HepG2 (cell line): ENCODE results near the gene AKAP6. TPM values are rescaled to one million over a fixed set of nuclear protein-coding genes. Genes with fewer than 3 reads are reported as not detected.

Experiments
- ATAC-seq: fragments of 200-7000 bp; cut with Tn5 transposase; 3 replicates; pipeline ENCODE4 v1.9.1; 2020; ENCODE audit warnings: mild to moderate bottlenecking, moderate library complexity
- BruUV-seq: library from RNA; stranded (reverse); fragments of 400-500 nt; replicated peaks from 2 replicates; lab custom pipeline; 2021; lab: Mats Ljungman, UMichigan
- CTCF ChIA-PET: fragments of 300-600 bp; formaldehyde crosslinking; extraction: SDS; loops from one replicate; lab custom pipeline; 2021; ENCODE audit warnings: low total read pairs, inconsistent platforms, low intra/inter-chr PET ratio; lab: Yijun Ruan, JAX
- POLR2A ChIA-PET: fragments of 350-600 bp; sonication (Branson Sonifier 250); formaldehyde crosslinking; loops from one replicate; lab custom pipeline; 2020; ENCODE audit warnings: antibody characterized with exemption, inconsistent platforms; lab: Yijun Ruan, JAX
- DNase-seq: peaks from one replicate; pipeline ENCODE4 v3.0.0-alpha.2; 2015; ENCODE audit warnings: low spot score
- FAIRE-seq: peaks from 3 replicates; lab custom pipeline; 2011; peaks lifted over from hg19 to GRCh38; lab: Jason Lieb, UNC
- H2AFZ ChIP-seq: one replicate; pipeline ENCODE4 v1.6.1; 2011; ENCODE audit warnings: low read length, inconsistent platforms
- H3K27ac ChIP-seq: fragments of 300-600 bp; 3 replicates; pipeline ENCODE4 v1.8.0; 2011; ENCODE audit warnings: mixed run types, mild to moderate bottlenecking, mixed read lengths, low read length, inconsistent platforms; ENCODE audit not compliant: insufficient read depth; ENCODE audit errors: extremely low read length
- H3K27me3 ChIP-seq, 2 experiments: fragments of 200-600 bp in 1 of 2; 2 replicates in 1 of 2; 3 replicates in 1 of 2; pipeline versions ENCODE4 v1.6.0 to v1.8.0; 2011; ENCODE audit warnings: low read length in 2 of 2, mild to moderate bottlenecking in 2 of 2, moderate library complexity in 2 of 2, inconsistent platforms in 1 of 2; ENCODE audit not compliant: insufficient read depth in 2 of 2, control insufficient read depth in 1 of 2
- H3K36me3 ChIP-seq, 2 experiments: fragments of 200-600 bp in 1 of 2; replicated peaks in 1 of 2; 2 replicates in 1 of 2; 3 replicates in 1 of 2; pipeline versions ENCODE4 v1.5.1 to v1.8.0; 2011; ENCODE audit warnings: low read length in 2 of 2, inconsistent platforms in 1 of 2; ENCODE audit not compliant: insufficient read depth in 2 of 2, control insufficient read depth in 1 of 2
- H3K4me1 ChIP-seq: 2 replicates; pipeline ENCODE4 v1.5.1; 2012; ENCODE audit warnings: low read length, inconsistent platforms; ENCODE audit not compliant: insufficient read depth
- H3K4me2 ChIP-seq: 2 replicates; pipeline ENCODE4 v1.6.0; 2011; ENCODE audit warnings: low read depth, low read length, inconsistent platforms
- H3K4me3 ChIP-seq, 3 experiments: fragments of 200-600 bp in 1 of 3; sonication (generic), shearing (Covaris generic) in 1 of 3; replicated peaks in 1 of 3; 2 replicates each; pipeline ENCODE4 v1.5.1; 2011 to 2016; ENCODE audit warnings: low read length in 3 of 3, inconsistent platforms in 2 of 3, low read depth in 2 of 3, mild to moderate bottlenecking in 2 of 3, control low read depth in 1 of 3, mixed read lengths in 1 of 3; ENCODE audit not compliant: insufficient read depth in 1 of 3
- H3K79me2 ChIP-seq: one replicate; pipeline ENCODE4 v1.6.1; 2011; ENCODE audit warnings: low read length, inconsistent platforms; ENCODE audit not compliant: insufficient read depth
- H3K9ac ChIP-seq: 2 replicates; pipeline ENCODE4 v1.6.0; 2011; ENCODE audit warnings: mild to moderate bottlenecking, low read depth, low read length, inconsistent platforms; ENCODE audit not compliant: insufficient read depth
- H3K9me3 ChIP-seq: 2 replicates; pipeline ENCODE4 v1.5.1; 2012; ENCODE audit warnings: mild to moderate bottlenecking, low read length
- H4K20me1 ChIP-seq: 2 replicates; pipeline ENCODE4 v1.6.0; 2011; ENCODE audit warnings: inconsistent platforms, mild to moderate bottlenecking, low read length, moderate library complexity; ENCODE audit not compliant: insufficient read depth
- CREM ChIP-seq, 2 experiments: sonication (generic) in 1 of 2; formaldehyde crosslinking in 1 of 2; IDR thresholded peaks; 2 replicates each; pipeline versions ENCODE4 v1.4.0 to v1.6.1; 2016 to 2020; ENCODE audit warnings: antibody characterized with exemption in 1 of 2, mild to moderate bottlenecking in 1 of 2, missing genetic modification reagents in 1 of 2
- DMAP1 ChIP-seq: IDR thresholded peaks from 2 replicates; pipeline ENCODE4 v1.6.1; 2016
- DR1 ChIP-seq: sonication (generic); formaldehyde crosslinking; IDR thresholded peaks from 2 replicates; pipeline ENCODE4 v1.8.0; 2021; ENCODE audit warnings: mild to moderate bottlenecking, missing genetic modification reagents, inconsistent platforms
- FOXJ3 ChIP-seq: sonication (generic); formaldehyde crosslinking; IDR thresholded peaks from 2 replicates; pipeline ENCODE4 v1.4.0; 2020; ENCODE audit warnings: missing genetic modification reagents, mild to moderate bottlenecking, borderline replicate concordance
- KLF12 ChIP-seq: sonication (generic); formaldehyde crosslinking; IDR thresholded peaks from 2 replicates; pipeline ENCODE4 v1.4.0; 2020; ENCODE audit warnings: missing genetic modification reagents, borderline replicate concordance
- MIXL1 ChIP-seq: IDR thresholded peaks from 2 replicates; pipeline ENCODE4 v1.6.1; 2016
- NFIB ChIP-seq: sonication (generic); formaldehyde crosslinking; IDR thresholded peaks from 2 replicates; pipeline ENCODE4 v1.9.0; 2021; ENCODE audit warnings: missing genetic modification reagents, mild to moderate bottlenecking, borderline replicate concordance
- SAP130 ChIP-seq: IDR thresholded peaks from 2 replicates; pipeline ENCODE4 v1.6.1; 2016; ENCODE audit warnings: low read depth
- SIN3B ChIP-seq: fragments of 150-350 bp; IDR thresholded peaks from 2 replicates; pipeline ENCODE4 v1.6.1; 2014; ENCODE audit warnings: low read length
- TEAD2 ChIP-seq: sonication (generic); formaldehyde crosslinking; IDR thresholded peaks from 2 replicates; pipeline ENCODE4 v1.9.0; 2021; ENCODE audit warnings: missing genetic modification reagents
- TGIF2 ChIP-seq: IDR thresholded peaks from 2 replicates; pipeline ENCODE4 v1.6.1; 2016; ENCODE audit warnings: control low read depth, missing compliant biosample characterization
- TOE1 ChIP-seq: sonication (generic); formaldehyde crosslinking; IDR thresholded peaks from 2 replicates; pipeline ENCODE4 v1.4.0; 2020; ENCODE audit warnings: mild to moderate bottlenecking, missing genetic modification reagents
- ZNF468 ChIP-seq: sonication (generic); formaldehyde crosslinking; IDR thresholded peaks from 2 replicates; pipeline ENCODE4 v1.8.0; 2022; ENCODE audit warnings: mild to moderate bottlenecking, moderate library complexity, missing genetic modification reagents
- ZNF501 ChIP-seq: sonication (generic); formaldehyde crosslinking; IDR thresholded peaks from 2 replicates; pipeline ENCODE4 v1.5.1; 2020; ENCODE audit warnings: mild to moderate bottlenecking, moderate library complexity, missing genetic modification reagents
- ZNF619 ChIP-seq: sonication (generic); formaldehyde crosslinking; IDR thresholded peaks from 2 replicates; pipeline ENCODE4 v1.4.0; 2020; ENCODE audit warnings: mild to moderate bottlenecking, missing genetic modification reagents
- ZNF75D ChIP-seq: sonication (generic); formaldehyde crosslinking; IDR thresholded peaks from 2 replicates; pipeline ENCODE4 v1.8.1; 2023; ENCODE audit warnings: missing genetic modification reagents, mild to moderate bottlenecking, borderline replicate concordance
- ZSCAN9 ChIP-seq: IDR thresholded peaks from 2 replicates; pipeline ENCODE4 v1.6.1; 2016; ENCODE audit warnings: borderline replicate concordance
- in situ Hi-C: cut with HindIII; loops from 2 replicates; pipeline ENCODE4 v1.10.0; 2017; ENCODE audit warnings: low pct_unique_long_range_greater_than_20kb; ENCODE audit not compliant: extremely low pct_ligation_motif_present
- intact Hi-C: fragments of 100-400 bp; cut with micrococcal nuclease; formaldehyde crosslinking; loops from one replicate; pipeline ENCODE4 v1.10.0; 2022; ENCODE audit not compliant: unreplicated experiment
- polyA plus RNA-seq, 8 experiments: library from polyadenylated mRNA; depleted of rRNA in 3 of 8; stranded (reverse) in 7 of 8; unstranded in 1 of 8; fragments of >200 nt; fragmentation: Illumina TruSeq in 4 of 8; extraction: Trizol in 4 of 8; gene quantifications; 2 replicates each; pipeline versions ENCODE4 v1.2.1 to v1.2.3, GENCODE V29; 2011 to 2016; ENCODE audit warnings: low read depth in 4 of 8, missing spikeins in 1 of 8, mixed read lengths in 1 of 8; ENCODE audit not compliant: insufficient read depth in 1 of 8
- total RNA-seq, 5 experiments: library from RNA; depleted of rRNA; stranded (reverse); fragments of >200 nt; fragmentation: Illumina TruSeq; extraction: Trizol; gene quantifications; 2 replicates each; pipeline ENCODE4 v1.2.3, GENCODE V29; 2016; ENCODE audit warnings: low read depth in 1 of 5
- TF ChIP-seq, protein P1 (sequence below): sonication (generic); formaldehyde crosslinking; IDR thresholded peaks from 2 replicates; pipeline ENCODE4 v1.4.0; 2020; ENCODE audit warnings: missing genetic modification reagents
- TF ChIP-seq, protein P2 (sequence below): sonication (generic); formaldehyde crosslinking; conservative IDR thresholded peaks from 2 replicates; pipeline ENCODE4 v1.8.1; 2023; ENCODE audit warnings: missing genetic modification reagents
- TF ChIP-seq, protein P3 (sequence below): sonication (generic); formaldehyde crosslinking; IDR thresholded peaks from 2 replicates; pipeline ENCODE4 v1.4.0; 2020; ENCODE audit warnings: mild to moderate bottlenecking, low read depth, missing genetic modification reagents

The AKAP6 gene
- total and polyA plus RNA-seq, 2 of the 13 experiments (the other 11 are each of a cell fraction or from before 2014, with no cell fraction given) = 1.4 TPM

GRCh38 chr14:32552766-32553165 is 223.7 kb downstream of the AKAP6 start:
- Histone ChIP-seq H4K20me1 (no peaks in the 10 kb centered on the region), H3K27ac (no peak overlapping the region), H2AFZ (no peak overlapping the region), H3K9ac (no peak overlapping the region), H3K9me3 (no peaks in the 10 kb centered on the region), H3K4me1 (no peaks in the 10 kb centered on the region), H3K4me3 (no peak overlapping the region), H3K4me2 (no peak overlapping the region), H3K36me3 (no peaks in the 10 kb centered on the region), H3K79me2 (no peaks in the 10 kb centered on the region), H3K27me3 (no peaks in the 10 kb centered on the region)
- ATAC-seq (no peak), DNase-seq (no peak), FAIRE-seq (no peak)
- ChIA-PET CTCF (no interaction called here), POLR2A (no interaction called here)
- intact Hi-C loops = no loop called here
- BruUV-seq = no TSS peak
- in situ Hi-C loops = loop anchor here (10.0 kb wide), 1 partner anchor 618 kb away; no protein-coding TSS in a partner anchor
- TF ChIP-seq ZNF619 = no peak
- no peak for TF ChIP-seq TGIF2 (CRISPR knock-in tag)
- no peak for TF ChIP-seq FOXJ3 (CRISPR knock-in tag)
- TF ChIP-seq, protein P1, sequence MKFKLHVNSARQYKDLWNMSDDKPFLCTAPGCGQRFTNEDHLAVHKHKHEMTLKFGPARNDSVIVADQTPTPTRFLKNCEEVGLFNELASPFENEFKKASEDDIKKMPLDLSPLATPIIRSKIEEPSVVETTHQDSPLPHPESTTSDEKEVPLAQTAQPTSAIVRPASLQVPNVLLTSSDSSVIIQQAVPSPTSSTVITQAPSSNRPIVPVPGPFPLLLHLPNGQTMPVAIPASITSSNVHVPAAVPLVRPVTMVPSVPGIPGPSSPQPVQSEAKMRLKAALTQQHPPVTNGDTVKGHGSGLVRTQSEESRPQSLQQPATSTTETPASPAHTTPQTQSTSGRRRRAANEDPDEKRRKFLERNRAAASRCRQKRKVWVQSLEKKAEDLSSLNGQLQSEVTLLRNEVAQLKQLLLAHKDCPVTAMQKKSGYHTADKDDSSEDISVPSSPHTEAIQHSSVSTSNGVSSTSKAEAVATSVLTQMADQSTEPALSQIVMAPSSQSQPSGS (CRISPR knock-in tag) = no peak
- no peak for TF ChIP-seq SAP130 (CRISPR knock-in tag)
- TF ChIP-seq DR1 (CRISPR knock-in tag) = no peak
- TF ChIP-seq ZNF501 (CRISPR knock-in tag) = no peak
- TF ChIP-seq DMAP1 (CRISPR knock-in tag) = no peak
- TF ChIP-seq KLF12 (CRISPR knock-in tag) = no peak
- no peak for TF ChIP-seq MIXL1 (CRISPR knock-in tag)
- TF ChIP-seq, protein P2, sequence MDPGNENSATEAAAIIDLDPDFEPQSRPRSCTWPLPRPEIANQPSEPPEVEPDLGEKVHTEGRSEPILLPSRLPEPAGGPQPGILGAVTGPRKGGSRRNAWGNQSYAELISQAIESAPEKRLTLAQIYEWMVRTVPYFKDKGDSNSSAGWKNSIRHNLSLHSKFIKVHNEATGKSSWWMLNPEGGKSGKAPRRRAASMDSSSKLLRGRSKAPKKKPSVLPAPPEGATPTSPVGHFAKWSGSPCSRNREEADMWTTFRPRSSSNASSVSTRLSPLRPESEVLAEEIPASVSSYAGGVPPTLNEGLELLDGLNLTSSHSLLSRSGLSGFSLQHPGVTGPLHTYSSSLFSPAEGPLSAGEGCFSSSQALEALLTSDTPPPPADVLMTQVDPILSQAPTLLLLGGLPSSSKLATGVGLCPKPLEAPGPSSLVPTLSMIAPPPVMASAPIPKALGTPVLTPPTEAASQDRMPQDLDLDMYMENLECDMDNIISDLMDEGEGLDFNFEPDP (CRISPR knock-in tag) = no peak
- TF ChIP-seq TEAD2 (CRISPR knock-in tag) = no peak
- no peak for TF ChIP-seq ZNF468 (CRISPR knock-in tag)
- no peak for TF ChIP-seq TOE1 (CRISPR knock-in tag)
- no peak for TF ChIP-seq ZSCAN9 (CRISPR knock-in tag)
- TF ChIP-seq, protein P3, sequence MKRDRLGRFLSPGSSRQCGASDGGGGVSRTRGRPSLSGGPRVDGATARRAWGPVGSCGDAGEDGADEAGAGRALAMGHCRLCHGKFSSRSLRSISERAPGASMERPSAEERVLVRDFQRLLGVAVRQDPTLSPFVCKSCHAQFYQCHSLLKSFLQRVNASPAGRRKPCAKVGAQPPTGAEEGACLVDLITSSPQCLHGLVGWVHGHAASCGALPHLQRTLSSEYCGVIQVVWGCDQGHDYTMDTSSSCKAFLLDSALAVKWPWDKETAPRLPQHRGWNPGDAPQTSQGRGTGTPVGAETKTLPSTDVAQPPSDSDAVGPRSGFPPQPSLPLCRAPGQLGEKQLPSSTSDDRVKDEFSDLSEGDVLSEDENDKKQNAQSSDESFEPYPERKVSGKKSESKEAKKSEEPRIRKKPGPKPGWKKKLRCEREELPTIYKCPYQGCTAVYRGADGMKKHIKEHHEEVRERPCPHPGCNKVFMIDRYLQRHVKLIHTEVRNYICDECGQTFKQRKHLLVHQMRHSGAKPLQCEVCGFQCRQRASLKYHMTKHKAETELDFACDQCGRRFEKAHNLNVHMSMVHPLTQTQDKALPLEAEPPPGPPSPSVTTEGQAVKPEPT (CRISPR knock-in tag) = no peak
- TF ChIP-seq ZNF75D = no peak
- TF ChIP-seq SIN3B = no peak
- TF ChIP-seq CREM (IDR thresholded peaks at IDR 0.05) = no peak
- no peak for TF ChIP-seq CREM (CRISPR knock-in tag; IDR thresholded peaks at IDR 0.05)
- no peak for TF ChIP-seq NFIB (CRISPR knock-in tag)
